Ureter (tissue), 1 donor: ENCODE results near the gene CDK4. TPM values are rescaled to one million over a fixed set of nuclear protein-coding genes. Genes with fewer than 3 reads are reported as not detected.

ENCODE experiments used
- DNase-seq: peaks from one replicate; pipeline ENCODE4 v3.0.0-alpha.2; 2020; ENCODE audit warnings: low spot score
- total RNA-seq: library from RNA; stranded (reverse); gene quantifications from one replicate; pipeline ENCODE4 v1.2.4, GENCODE V29; 2023
- donor health status: DM: yes; HTN: yes; CAD: no.

Gene CDK4
- total RNA-seq, 1 donor from 2014 or later: 86.5 TPM

DNA sequence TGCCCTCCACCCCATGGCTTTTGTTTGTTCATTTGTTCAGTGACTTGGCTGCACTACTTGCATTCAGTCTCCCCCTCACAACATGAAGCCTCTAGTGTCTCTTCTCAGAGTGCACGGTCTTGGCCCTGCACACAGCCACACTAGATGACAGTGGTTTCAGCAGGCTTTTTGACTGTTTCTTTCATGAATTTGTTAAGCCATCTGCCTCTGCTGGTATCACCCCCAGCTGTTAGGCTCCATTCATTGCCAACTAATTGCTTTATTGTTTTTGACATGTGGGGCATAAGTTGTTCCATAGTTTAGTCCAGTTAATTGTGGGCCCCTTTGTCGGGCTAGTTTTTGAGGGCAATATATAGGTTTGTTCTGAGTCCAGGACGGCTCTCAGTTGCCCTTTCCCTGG lies 39.4 kb downstream of the CDK4 start:
- no peak for DNase-seq

DNA sequence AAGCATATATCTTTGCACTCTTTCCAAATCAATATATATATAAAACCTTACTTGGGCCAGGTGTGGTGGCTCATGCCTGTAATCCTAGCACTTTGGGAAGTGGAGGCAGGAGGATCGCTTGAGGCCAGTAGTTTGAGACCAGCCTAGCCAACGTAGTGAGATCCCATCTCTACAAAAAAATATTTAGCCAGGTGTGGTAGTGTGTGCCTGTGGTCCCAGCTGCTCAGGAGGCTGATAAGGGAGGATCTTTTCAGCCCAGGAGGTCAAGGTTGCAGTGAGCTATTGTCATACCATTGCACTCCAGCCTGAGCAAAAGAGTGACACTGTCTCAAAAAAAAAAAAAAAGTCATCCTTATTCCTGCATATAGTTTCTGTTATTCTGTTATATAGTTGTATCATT lies 43.8 kb downstream of the CDK4 start:
- no peak for DNase-seq

DNA sequence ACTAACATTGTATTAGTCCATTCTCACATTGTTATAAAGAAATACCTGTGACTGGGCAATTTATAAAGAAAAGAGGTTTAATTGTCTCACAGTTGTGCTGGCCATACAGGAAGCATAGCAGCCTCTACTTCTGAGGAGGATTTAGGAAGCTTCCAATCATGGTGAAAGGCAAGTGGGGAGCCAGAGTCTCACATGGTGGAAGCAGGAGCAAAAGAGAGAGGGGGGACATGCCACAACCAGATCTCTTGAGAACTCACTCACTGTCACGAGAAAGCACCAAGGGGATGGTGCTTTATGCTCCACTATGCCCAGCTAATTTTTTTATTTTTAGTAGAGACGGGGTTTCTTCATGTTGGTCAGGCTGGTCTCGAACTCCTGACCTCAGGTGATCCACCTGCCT lies 44.9 kb downstream of the CDK4 start:
- DNase-seq: no peak

DNA sequence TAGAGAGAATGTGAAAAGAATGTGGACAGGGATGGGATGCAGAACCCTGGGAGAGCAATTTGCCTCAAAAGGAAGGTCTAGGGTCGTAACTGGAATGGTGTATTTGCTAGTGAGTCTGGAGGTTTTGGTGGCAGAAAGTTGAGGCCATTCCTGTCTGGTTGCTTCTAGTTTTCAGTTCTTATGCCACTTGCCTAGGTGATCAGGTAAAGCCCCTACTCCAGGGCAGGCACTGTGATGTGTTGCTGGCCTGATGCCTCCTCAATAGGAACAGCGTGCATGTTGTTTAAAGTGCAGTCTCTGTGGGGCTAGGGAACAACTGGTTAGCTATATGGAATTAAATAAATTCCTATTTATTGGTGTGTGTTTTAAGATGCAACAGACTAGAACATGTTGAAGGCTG lies 51.8 kb downstream of the CDK4 start:
- no peak for DNase-seq

DNA sequence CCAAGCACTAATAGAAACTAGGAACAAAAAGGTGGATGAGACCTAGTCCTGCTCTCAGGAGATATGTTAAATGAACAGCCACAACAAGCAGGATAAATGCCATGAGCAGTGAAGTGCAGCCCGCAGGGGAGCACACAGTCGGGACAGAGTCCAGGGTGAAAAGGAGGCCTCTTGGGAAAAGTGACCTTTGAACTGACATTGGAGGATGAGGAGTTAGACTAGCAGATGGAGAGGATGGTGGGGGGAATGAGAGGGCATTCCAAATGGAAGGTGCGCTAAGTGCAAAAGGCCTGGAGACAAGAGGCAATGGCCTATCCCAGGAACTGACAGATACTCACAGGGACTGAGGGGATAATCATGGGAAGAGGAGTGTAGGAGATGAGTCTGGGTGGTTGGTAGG lies 53.7 kb downstream of the CDK4 start:
- no peak for DNase-seq

Other genes starting within 250 kb of the CDK4 start
- 30.8 TPM for gene DDIT3, start 231.8 kb downstream of the CDK4 start, total RNA-seq
- 177 TPM for gene MBD6, start 229.5 kb downstream of the CDK4 start, total RNA-seq
- 104 TPM for gene DCTN2, start 205.1 kb downstream of the CDK4 start, total RNA-seq
- gene KIF5A, start 202.3 kb downstream of the CDK4 start, total RNA-seq: 0.99 TPM
- 48.0 TPM for gene PIP4K2C, start 161.1 kb downstream of the CDK4 start, total RNA-seq
- gene DTX3, start 147.5 kb downstream of the CDK4 start, total RNA-seq: 40.0 TPM
- gene ARHGEF25, start 140.9 kb downstream of the CDK4 start, total RNA-seq: 41.5 TPM
- gene B4GALNT1, start 119.1 kb downstream of the CDK4 start, total RNA-seq: 3.3 TPM
- 201 TPM for gene OS9, start 58.2 kb downstream of the CDK4 start, total RNA-seq
- gene AGAP2, start 13.6 kb downstream of the CDK4 start, total RNA-seq: 2.8 TPM
- 45.6 TPM for gene TSPAN31, start 7.3 kb downstream of the CDK4 start, total RNA-seq
- 12.1 TPM for gene MARCHF9, start 2.8 kb upstream of the CDK4 start, total RNA-seq
- 1.6 TPM for gene CYP27B1, start 14.8 kb upstream of the CDK4 start, total RNA-seq
- 50.1 TPM for gene METTL1, start 19.8 kb upstream of the CDK4 start, total RNA-seq
- 9.8 TPM for gene EEF1AKMT3, start 20.3 kb upstream of the CDK4 start, total RNA-seq
- gene TSFM, start 30.5 kb upstream of the CDK4 start, total RNA-seq: 32.9 TPM
- 5.2 TPM for gene AVIL, start 66.4 kb upstream of the CDK4 start, total RNA-seq
- 130 TPM for gene CTDSP2, start 94.4 kb upstream of the CDK4 start, total RNA-seq
- gene ATP23, start 189.3 kb upstream of the CDK4 start, total RNA-seq: 8.5 TPM